Skeletal muscle satellite cell (primary cell): ENCODE data around the gene SARS2.

Experiments
- H3K27me3 ChIP-seq: 2 replicates; pipeline ENCODE4 v1.7.0; 2013; ENCODE audit warnings: low read length; ENCODE audit not compliant: control insufficient read depth, insufficient read depth
- H3K36me3 ChIP-seq: 2 replicates; pipeline ENCODE4 v1.7.0; 2013; ENCODE audit warnings: mild to moderate bottlenecking, control low read depth, low read length; ENCODE audit not compliant: insufficient read depth
- H3K4me1 ChIP-seq: 2 replicates; pipeline ENCODE4 v1.7.0; 2013; ENCODE audit warnings: low read length; ENCODE audit not compliant: control insufficient read depth, insufficient read depth
- H3K4me2 ChIP-seq: 2 replicates; pipeline ENCODE4 v1.7.0; 2013; ENCODE audit warnings: mild to moderate bottlenecking, low read length
- H3K4me3 ChIP-seq: 2 replicates; pipeline ENCODE4 v1.7.0; 2013; ENCODE audit warnings: low read length
- H3K9ac ChIP-seq: 2 replicates; pipeline ENCODE4 v1.7.0; 2013; ENCODE audit warnings: mild to moderate bottlenecking, low read depth, low read length, moderate library complexity
- H3K9me3 ChIP-seq: replicated peaks from 2 replicates; pipeline ENCODE4 v1.7.0; 2013; ENCODE audit warnings: mild to moderate bottlenecking, control low read depth, low read length

Gene SARS2

DNA sequence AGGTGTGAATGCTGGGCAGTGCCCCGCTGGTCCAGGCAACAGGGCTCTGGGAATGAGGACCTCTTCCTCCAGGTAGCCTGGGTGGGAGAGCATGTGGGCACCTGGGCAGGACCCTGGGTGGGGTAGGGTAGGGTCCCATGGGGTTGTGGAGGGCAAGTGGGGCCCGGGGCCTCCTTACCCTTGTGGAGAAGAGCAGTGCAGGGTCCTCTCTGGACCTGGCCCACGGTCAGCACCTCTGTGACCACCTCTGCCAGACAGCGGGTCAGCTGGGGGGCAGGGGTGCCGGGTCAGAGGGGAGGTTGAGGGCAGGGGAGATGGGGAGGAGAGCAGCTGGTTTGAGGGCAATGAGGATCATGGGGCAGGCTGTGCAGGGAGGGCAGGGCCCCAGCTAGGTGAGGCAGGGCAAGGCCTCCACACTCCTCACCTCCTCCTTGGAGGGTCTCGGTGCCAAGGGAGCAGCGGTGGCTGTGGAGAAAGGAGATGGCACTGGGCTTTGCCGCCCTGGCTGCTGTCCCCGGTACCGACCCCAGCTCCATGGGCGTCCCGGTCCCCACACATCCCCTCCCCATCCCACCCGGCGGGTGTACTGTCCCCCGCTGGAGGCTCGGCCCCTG is 19.1 kb downstream of the SARS2 start:
- Histone ChIP-seq H3K4me3 (no peak overlapping the region), H3K9ac (no peak overlapping the region), H3K36me3 (peaks cover 14% of the 10 kb centered on the region), H3K27me3 (no peaks in the 10 kb centered on the region), H3K9me3 (no peaks in the 10 kb centered on the region), H3K4me1 (peaks cover 4% of the 10 kb centered on the region), H3K4me2 (no peak overlapping the region)

DNA sequence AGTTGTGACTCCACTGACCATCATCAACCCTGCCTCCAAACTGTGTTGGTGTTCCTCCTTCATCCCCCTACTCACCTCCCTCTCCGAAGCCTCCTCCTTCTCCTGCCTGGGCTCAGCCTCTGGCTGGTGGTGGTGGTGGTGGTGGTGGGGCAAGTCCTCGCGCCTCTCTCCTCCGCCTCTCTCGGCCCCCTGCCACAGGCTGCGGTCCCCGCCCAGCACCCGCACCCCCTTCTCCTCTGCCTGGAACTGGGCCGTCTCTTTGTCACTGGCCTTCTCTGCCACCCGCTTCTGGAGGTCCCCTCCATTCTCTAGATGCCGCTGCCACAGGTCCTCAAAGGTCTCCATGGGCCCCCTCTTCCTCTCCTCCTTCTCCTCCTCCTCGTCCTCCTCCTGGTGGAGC is 20.1 kb downstream of the SARS2 start:
- Histone ChIP-seq H3K9ac (no peak overlapping the region), H3K9me3 (no peaks in the 10 kb centered on the region), H3K4me3 (no peak overlapping the region), H3K27me3 (no peaks in the 10 kb centered on the region), H3K4me1 (peaks cover 4% of the 10 kb centered on the region), H3K4me2 (no peak overlapping the region), H3K36me3 (peaks cover 17% of the 10 kb centered on the region)

DNA sequence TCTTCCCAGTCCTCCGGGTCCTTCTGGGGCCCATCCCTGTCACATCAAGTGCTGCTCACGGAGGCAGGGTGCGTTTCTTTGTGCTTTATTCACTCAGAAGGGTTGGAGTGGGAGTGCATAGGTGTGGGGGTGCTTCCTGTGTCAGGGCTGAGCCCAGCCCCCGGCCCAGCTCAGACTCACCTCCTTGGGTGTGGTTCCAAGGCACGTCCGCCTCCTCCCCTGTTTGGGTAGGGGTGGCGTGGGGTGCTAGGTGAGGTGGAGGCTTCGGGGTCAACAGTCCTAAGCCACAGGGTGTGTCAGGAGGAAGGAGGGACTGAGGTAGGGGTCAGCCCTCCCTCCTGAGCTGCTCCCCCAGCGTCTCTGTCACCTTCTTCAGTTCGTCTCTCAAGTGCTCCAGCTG is 21.7 kb downstream of the SARS2 start:
- H3K9me3 ChIP-seq, result no peaks in the 10 kb centered on the region
- H3K4me2 ChIP-seq, result no peak overlapping the region
- H3K9ac ChIP-seq, result no peak overlapping the region
- H3K4me1 ChIP-seq, result peaks cover 4% of the 10 kb centered on the region
- H3K27me3 ChIP-seq, result no peaks in the 10 kb centered on the region
- peaks cover 25% of the 10 kb centered on the region for H3K36me3 ChIP-seq
- H3K4me3 ChIP-seq, result no peak overlapping the region

DNA sequence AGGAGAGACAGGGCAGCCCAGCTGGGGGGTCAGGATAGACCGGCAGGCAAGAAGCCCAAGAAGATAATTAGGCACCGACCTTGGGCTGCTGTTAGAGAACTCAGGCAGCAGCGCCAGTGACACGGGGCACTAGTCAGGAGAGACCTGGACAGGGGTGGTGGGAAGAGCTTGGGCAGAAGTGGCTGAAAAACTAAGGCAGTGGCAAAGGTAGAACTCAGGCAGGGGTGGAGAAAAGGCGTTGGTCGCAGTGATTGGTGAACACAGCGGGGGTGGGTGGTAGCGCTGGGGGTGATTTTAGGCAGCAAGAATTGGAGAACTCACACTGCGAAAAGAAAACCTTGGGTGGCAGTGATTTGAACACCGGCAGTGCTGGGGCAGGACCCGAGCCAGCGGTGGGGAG is 22.9 kb downstream of the SARS2 start:
- peaks cover 25% of the 10 kb centered on the region for H3K36me3 ChIP-seq
- H3K4me3 ChIP-seq, result no peak overlapping the region
- H3K27me3 ChIP-seq, result no peaks in the 10 kb centered on the region
- no peak overlapping the region for H3K4me2 ChIP-seq
- H3K9me3 ChIP-seq, result no peaks in the 10 kb centered on the region
- H3K4me1 ChIP-seq, result no peaks in the 10 kb centered on the region
- no peak overlapping the region for H3K9ac ChIP-seq

DNA sequence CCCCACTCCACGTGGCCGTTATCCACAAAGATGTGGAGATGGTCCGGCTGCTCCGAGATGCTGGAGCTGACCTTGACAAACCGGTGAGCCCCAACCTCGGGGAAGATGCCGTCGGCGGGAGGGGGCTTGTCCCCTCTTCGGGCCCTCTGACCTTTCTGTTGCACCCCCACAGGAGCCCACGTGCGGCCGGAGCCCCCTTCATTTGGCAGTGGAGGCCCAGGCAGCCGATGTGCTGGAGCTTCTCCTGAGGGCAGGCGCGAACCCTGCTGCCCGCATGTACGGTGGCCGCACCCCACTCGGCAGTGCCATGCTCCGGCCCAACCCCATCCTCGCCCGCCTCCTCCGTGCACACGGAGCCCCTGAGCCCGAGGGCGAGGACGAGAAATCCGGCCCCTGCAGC is 23.3 kb downstream of the SARS2 start:
- no peaks in the 10 kb centered on the region for H3K27me3 ChIP-seq
- H3K4me1 ChIP-seq, result no peaks in the 10 kb centered on the region
- H3K4me2 ChIP-seq, result no peak overlapping the region
- H3K9ac ChIP-seq, result no peak overlapping the region
- no peaks in the 10 kb centered on the region for H3K9me3 ChIP-seq
- H3K36me3 ChIP-seq, result peaks cover 25% of the 10 kb centered on the region
- no peak overlapping the region for H3K4me3 ChIP-seq

DNA sequence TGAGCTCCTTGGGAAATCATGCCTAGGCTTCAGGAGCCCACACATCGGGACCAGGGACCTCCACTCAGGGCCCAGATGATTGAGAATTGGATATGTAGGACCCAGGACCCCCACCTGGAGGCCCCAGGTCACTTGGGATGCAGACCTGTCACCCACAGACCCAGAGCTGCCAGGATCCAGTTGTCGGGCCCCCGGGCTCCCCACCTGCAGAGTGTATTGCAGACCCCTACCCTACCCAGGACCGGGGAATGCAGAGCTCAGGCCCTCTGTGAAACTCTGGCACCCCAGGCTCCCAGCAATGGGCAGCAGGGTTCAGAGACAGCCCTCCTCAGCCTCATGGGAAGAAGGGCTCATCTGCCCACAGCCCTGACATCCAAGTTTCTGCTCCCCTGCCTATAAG is 24.9 kb downstream of the SARS2 start:
- Histone ChIP-seq H3K4me3 (no peak overlapping the region), H3K9me3 (no peaks in the 10 kb centered on the region), H3K9ac (no peak overlapping the region), H3K4me2 (no peak overlapping the region), H3K4me1 (peaks cover 3% of the 10 kb centered on the region), H3K36me3 (peaks cover 25% of the 10 kb centered on the region), H3K27me3 (no peaks in the 10 kb centered on the region)

DNA sequence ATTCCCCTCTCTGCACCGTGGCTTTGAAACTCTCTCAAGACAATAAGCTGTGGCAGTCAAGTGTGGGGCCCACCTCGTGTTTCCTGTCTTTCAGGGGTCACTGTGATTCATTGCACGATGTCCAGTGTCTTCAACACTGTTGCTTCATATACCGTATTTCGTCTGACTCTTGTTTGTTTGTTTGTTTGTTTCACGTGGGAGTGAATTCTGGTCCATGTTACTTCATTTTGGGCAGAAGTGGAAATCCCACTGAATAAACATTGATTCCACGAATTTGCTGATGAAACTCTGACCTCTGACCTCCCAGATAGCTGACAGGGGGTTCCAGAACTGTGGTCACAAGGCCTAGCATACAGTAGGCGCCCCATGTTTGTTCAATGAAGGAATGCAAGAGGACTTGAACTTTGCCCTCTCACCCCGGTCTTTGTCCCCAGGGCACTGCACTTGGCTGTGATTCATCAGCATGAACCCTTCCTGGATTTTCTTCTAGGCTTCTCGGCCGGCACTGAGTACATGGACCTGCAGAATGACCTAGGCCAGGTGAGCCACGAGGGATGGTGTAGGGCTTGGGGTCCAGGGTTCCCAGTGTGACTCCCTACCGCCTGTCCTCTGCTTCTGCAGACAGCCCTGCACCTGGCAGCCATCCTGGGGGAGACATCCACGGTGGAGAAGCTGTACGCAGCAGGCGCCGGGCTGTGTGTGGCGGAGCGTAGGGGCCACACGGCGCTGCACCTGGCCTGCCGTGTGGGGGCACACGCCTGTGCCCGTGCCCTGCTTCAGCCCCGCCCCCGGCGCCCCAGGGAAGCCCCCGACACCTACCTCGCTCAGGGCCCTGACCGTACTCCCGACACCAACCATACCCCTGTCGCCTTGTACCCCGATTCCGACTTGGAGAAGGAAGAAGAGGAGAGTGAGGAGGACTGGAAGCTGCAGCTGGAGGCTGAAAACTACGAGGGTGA is 25.7 kb downstream of the SARS2 start:
- no peak overlapping the region for H3K4me3 ChIP-seq
- no peak overlapping the region for H3K4me2 ChIP-seq
- H3K9ac ChIP-seq, result no peak overlapping the region
- H3K4me1 ChIP-seq, result peaks cover 3% of the 10 kb centered on the region
- H3K27me3 ChIP-seq, result no peaks in the 10 kb centered on the region
- no peaks in the 10 kb centered on the region for H3K9me3 ChIP-seq
- H3K36me3 ChIP-seq, result peaks cover 25% of the 10 kb centered on the region

DNA sequence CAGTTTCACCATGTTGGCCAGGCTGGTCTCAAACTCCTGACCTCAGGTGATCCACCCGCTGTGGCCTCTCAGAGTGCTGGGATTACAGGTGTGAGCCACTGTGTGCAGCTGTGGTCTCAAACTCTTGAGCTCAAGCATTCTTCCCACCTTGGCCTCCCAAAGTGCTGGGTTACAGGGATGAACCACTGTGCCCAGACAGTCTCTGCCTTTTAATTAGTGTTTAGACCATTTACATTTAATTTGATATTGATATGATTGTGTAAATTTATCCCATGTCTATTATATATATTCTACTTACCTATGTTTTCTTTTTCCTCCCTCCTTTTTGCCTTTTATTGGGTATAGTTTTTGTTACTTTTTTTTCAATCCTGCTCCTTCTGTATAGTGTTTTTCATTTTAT is 28.9 kb downstream of the SARS2 start:
- Histone ChIP-seq H3K9me3 (no peaks in the 10 kb centered on the region), H3K4me2 (no peak overlapping the region), H3K4me3 (no peak overlapping the region), H3K36me3 (peaks cover 12% of the 10 kb centered on the region), H3K9ac (no peak overlapping the region), H3K4me1 (peaks cover 14% of the 10 kb centered on the region), H3K27me3 (no peaks in the 10 kb centered on the region)

DNA sequence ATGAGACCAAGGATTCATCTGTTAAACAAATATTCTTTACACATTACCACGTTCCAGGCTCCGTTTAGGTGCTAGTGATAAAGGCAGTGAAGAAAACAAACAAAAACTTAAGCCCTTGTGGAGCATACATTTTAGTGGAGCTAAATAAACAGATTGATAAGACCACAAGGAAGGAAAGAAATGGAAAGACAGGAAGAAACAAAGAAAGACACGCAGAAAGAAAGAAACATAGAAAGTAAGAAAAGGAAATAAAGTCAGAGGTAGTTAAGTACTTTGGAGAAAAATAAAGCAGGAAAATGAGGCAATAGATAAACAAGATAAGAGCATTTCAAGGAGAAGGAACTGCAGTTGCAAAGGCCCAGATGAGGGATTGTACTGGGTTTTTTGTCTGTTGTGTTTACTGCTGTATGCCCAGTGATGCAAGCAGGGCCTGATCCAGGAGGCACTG is 29.8 kb downstream of the SARS2 start:
- H3K9ac ChIP-seq, result peak overlapping the region; percentile 87

DNA sequence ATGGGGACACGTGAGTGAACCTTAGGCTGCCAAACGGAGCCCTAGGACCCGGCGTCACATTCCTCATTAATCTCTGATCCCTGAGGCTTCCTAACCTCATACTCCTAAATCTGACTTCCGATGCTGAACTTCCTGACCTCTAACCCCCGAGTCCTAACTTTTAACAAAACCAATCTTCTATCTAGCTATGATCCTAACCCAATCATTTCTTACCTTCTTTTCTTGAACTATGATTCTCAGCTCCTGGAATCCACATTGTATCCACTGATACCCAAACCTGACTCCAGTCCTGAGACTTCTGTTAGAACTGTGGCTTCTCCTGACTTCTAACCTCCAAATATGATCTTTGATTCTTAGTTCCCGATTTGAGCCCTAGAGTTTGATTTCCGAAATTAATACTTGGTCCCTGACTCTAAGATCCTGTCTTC is 30.3 kb downstream of the SARS2 start:
- H3K4me2 ChIP-seq, result peak overlapping the region; percentile 96
- H3K36me3 ChIP-seq, result peaks cover 8% of the 10 kb centered on the region
- peaks cover 14% of the 10 kb centered on the region for H3K4me1 ChIP-seq
- H3K4me3 ChIP-seq, result peak overlapping the region; percentile 84
- no peaks in the 10 kb centered on the region for H3K9me3 ChIP-seq
- peak overlapping the region; percentile 87 for H3K9ac ChIP-seq
- no peaks in the 10 kb centered on the region for H3K27me3 ChIP-seq

More for the DNA sequence above, 29.8 kb downstream of the SARS2 start:
- Histone ChIP-seq H3K4me3 (peak overlapping the region; percentile 84), H3K4me2 (peak overlapping the region; percentile 96), H3K4me1 (peaks cover 14% of the 10 kb centered on the region), H3K9me3 (no peaks in the 10 kb centered on the region), H3K36me3 (peaks cover 11% of the 10 kb centered on the region), H3K27me3 (no peaks in the 10 kb centered on the region)

DNA sequence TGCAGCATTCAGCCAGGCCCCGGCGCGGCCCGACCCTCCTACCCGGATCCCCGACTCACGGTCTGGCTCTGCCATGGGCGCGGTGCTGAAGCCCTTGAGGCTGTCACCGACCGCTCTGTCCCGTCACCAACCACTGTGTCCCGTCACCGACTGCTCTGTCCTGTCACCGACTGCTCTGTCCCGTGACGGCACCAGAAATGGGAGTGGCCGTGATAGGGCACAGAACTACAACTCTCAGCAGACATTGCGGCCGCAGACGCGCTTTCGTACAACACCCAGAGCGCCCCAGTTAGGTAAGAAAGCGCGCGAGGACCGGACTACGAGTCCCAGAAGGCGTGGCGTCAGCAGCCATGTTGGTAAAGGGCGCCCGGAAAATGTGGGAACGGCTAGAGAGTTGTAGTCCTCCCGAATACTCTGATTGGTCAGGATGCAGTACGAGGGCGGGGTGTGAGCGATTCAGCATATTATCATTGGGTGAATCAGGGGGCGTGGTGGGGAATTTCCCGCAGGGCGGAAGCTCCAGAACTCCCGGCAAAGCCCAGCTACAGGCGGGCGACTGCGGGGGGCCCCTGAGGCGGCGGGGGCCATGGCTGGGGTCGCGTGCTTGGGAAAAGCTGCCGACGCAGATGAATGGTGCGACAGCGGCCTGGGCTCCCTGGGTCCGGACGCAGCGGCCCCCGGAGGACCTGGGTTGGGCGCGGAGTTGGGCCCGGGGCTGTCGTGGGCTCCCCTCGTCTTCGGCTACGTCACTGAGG is 30.9 kb downstream of the SARS2 start, which contains the start of the genes NFKBIB and SIRT2:
TSS of gene NFKBIB (plus strand) at position 523 of the 755 bp plus-strand sequence. CDS start at position 587, 64 bp downstream.
TSS of gene SIRT2 (minus strand) at position 172 of the 755 bp plus-strand sequence. CDS start at position 75, 97 bp downstream.
- Histone ChIP-seq H3K9ac (peak within 1 kb of the TSS; percentile 87), H3K4me1 (peaks cover 14% of the 10 kb centered on the region), H3K27me3 (no peaks in the 10 kb centered on the region), H3K4me3 (peak within 1 kb of the TSS; percentile 84), H3K9me3 (no peaks in the 10 kb centered on the region), H3K4me2 (peak within 1 kb of the TSS; percentile 96), H3K36me3 (peaks cover 3% of the 10 kb centered on the region)
